OCI-LY7 (cell line): Measurements from ENCODE around the gene GRM1. TPM values are rescaled to one million over a fixed set of nuclear protein-coding genes. Genes with fewer than 3 reads are reported as not detected.

Experiments used
- BruUV-seq: library from RNA; stranded (reverse); fragments of 400-500 nt; replicated peaks from 2 replicates; lab custom pipeline; 2021; lab: Mats Ljungman, UMichigan
- CTCF ChIA-PET: fragments of 300-600 bp; sonication (Branson Sonifier 250); formaldehyde crosslinking; loops from one replicate; lab custom pipeline; 2022; ENCODE audit warnings: antibody characterized with exemption; ENCODE audit not compliant: unreplicated experiment; lab: Charles Lee
- POLR2A ChIA-PET: fragments of 300-600 bp; sonication (Branson Sonifier 250); formaldehyde crosslinking; loops from one replicate; lab custom pipeline; 2022; ENCODE audit warnings: antibody characterized with exemption; lab: Charles Lee
- DNase-seq: peaks from one replicate; pipeline ENCODE4 v3.0.0-alpha.2; 2015; ENCODE audit warnings: low spot score
- H2AFZ ChIP-seq: fragments of 200-600 bp; sonication (generic), shearing (Covaris generic); 2 replicates; pipeline ENCODE4 v1.6.1; 2014; ENCODE audit warnings: mild to moderate bottlenecking, antibody characterized with exemption, low read length, moderate library complexity
- H3K27ac ChIP-seq: fragments of 200-600 bp; sonication (generic); 2 replicates; pipeline ENCODE4 v1.5.1; 2014; ENCODE audit warnings: mixed run types, low read depth, mild to moderate bottlenecking, moderate library complexity, low read length, inconsistent platforms; ENCODE audit not compliant: poor library complexity, severe bottlenecking
- H3K36me3 ChIP-seq: fragments of 200-600 bp; sonication (generic); 2 replicates; pipeline ENCODE4 v1.6.1; 2014; ENCODE audit warnings: mild to moderate bottlenecking, antibody characterized with exemption, low read length, moderate library complexity, mixed read lengths; ENCODE audit not compliant: insufficient read depth
- H3K4me1 ChIP-seq: fragments of 200-600 bp; sonication (generic); 2 replicates; pipeline ENCODE4 v1.5.1; 2014; ENCODE audit warnings: mild to moderate bottlenecking, low read length; ENCODE audit not compliant: insufficient read depth, poor library complexity, severe bottlenecking
- H3K4me2 ChIP-seq: fragments of 200-600 bp; sonication (generic); 2 replicates; pipeline ENCODE4 v1.6.1; 2014; ENCODE audit warnings: mild to moderate bottlenecking, low read length
- H3K4me3 ChIP-seq: fragments of 200-600 bp; sonication (generic); 2 replicates; pipeline ENCODE4 v1.5.1; 2014; ENCODE audit warnings: mild to moderate bottlenecking, low read depth, low read length; ENCODE audit not compliant: poor library complexity, severe bottlenecking
- H3K79me2 ChIP-seq: fragments of 200-600 bp; sonication (generic); 2 replicates; pipeline ENCODE4 v1.6.1; 2016; ENCODE audit warnings: low read depth, mild to moderate bottlenecking, low read length, moderate library complexity, mixed read lengths; ENCODE audit not compliant: insufficient read depth
- H3K9me2 ChIP-seq: fragments of 200-600 bp; sonication (generic); 2 replicates; pipeline ENCODE4 v1.6.1; 2016; ENCODE audit warnings: mild to moderate bottlenecking, low read length, mixed read lengths; ENCODE audit not compliant: insufficient read depth
- H3K9me3 ChIP-seq: fragments of 200-600 bp; sonication (generic); 2 replicates; pipeline ENCODE4 v1.6.1; 2014; ENCODE audit warnings: mild to moderate bottlenecking, mixed run types, low read length, mixed read lengths
- H4K20me1 ChIP-seq: fragments of 200-600 bp; sonication (generic); 2 replicates; pipeline ENCODE4 v1.6.1; 2014; ENCODE audit warnings: mild to moderate bottlenecking, antibody characterized with exemption, low read length, moderate library complexity, mixed read lengths; ENCODE audit not compliant: insufficient read depth
- CTCF ChIP-seq: fragments of 200-600 bp; sonication (generic); conservative IDR thresholded peaks from 2 replicates; pipeline ENCODE4 v1.5.1; 2014; ENCODE audit warnings: mild to moderate bottlenecking, antibody characterized with exemption, low read length, moderate library complexity, mixed read lengths
- EZH2phosphoT487 ChIP-seq: fragments of 200-600 bp; sonication (generic); IDR thresholded peaks from 2 replicates; pipeline ENCODE4 v1.6.1; 2018; ENCODE audit warnings: low read depth, borderline replicate concordance, mild to moderate bottlenecking, mixed run types, antibody characterized with exemption, low read length, moderate library complexity, mixed read lengths
- intact Hi-C: fragments of 100-400 bp; cut with micrococcal nuclease; formaldehyde crosslinking; loops from one replicate; pipeline ENCODE4 v1.10.0; 2022; ENCODE audit not compliant: unreplicated experiment
- total RNA-seq, 2 experiments: library from RNA; depleted of rRNA in 1 of 2; stranded (reverse); fragments of >200 nt in 1 of 2; shearing (Covaris generic) in 1 of 2; gene quantifications; 2 replicates each; pipeline ENCODE4 v1.2.3, GENCODE V29; 2014 to 2022

GRM1 gene
- total RNA-seq, 2 experiments from 2014 or later = not detected

- H3K36me3 ChIP-seq = no peaks in the 10 kb centered on the region
- no peaks in the 10 kb centered on the region for H3K79me2 ChIP-seq
- ChIA-PET POLR2A (interaction anchor here (0.9 kb wide), 1 partner anchor 10 kb away, joined by 3 read pairs; no protein-coding TSS in a partner anchor), CTCF (no interaction called here)
- DNase-seq = no peak
- no peak overlapping the region for H3K4me3 ChIP-seq
- H3K9me2 ChIP-seq = no peaks in the 10 kb centered on the region
- no peak overlapping the region for H2AFZ ChIP-seq
- no peak overlapping the region for H3K4me2 ChIP-seq
- H3K9me3 ChIP-seq = no peaks in the 10 kb centered on the region
- no TSS peak for BruUV-seq
- no peaks in the 10 kb centered on the region for H3K4me1 ChIP-seq
- intact Hi-C loops = no loop called here
- H3K27ac ChIP-seq = no peak overlapping the region
- TF ChIP-seq EZH2phosphoT487 (no peak), CTCF (no peak)
- no peaks in the 10 kb centered on the region for H4K20me1 ChIP-seq
Measured at GRCh38 chr6:146402476-146402875, 373.6 kb downstream of the GRM1 start.

- H3K9me3 ChIP-seq = no peaks in the 10 kb centered on the region
- no peaks in the 10 kb centered on the region for H3K36me3 ChIP-seq
- no peaks in the 10 kb centered on the region for H3K4me1 ChIP-seq
- no peaks in the 10 kb centered on the region for H3K79me2 ChIP-seq
- no peak overlapping the region for H3K27ac ChIP-seq
- no peak for DNase-seq
- H3K4me2 ChIP-seq = no peak overlapping the region
- H3K9me2 ChIP-seq = no peaks in the 10 kb centered on the region
- H3K4me3 ChIP-seq = no peak overlapping the region
- CTCF ChIA-PET = no interaction called here
- no peak overlapping the region for H2AFZ ChIP-seq
- no peaks in the 10 kb centered on the region for H4K20me1 ChIP-seq
- BruUV-seq = no TSS peak
- TF ChIP-seq CTCF (no peak), EZH2phosphoT487 (no peak)
- intact Hi-C loops = loop anchor here (2.0 kb wide), 1 partner anchor 60 kb away; no protein-coding TSS in a partner anchor
- POLR2A ChIA-PET = no interaction called here
Measured at GRCh38 chr6:146408583-146408982, 379.7 kb downstream of the GRM1 start.

GRCh38 chr6:146410851-146411595, 382.2 kb downstream of the GRM1 start:
- no peaks in the 10 kb centered on the region for H3K9me3 ChIP-seq
- H3K9me2 ChIP-seq = no peaks in the 10 kb centered on the region
- H3K4me2 ChIP-seq = no peak overlapping the region
- CTCF ChIA-PET = no interaction called here
- no TSS peak for BruUV-seq
- H3K27ac ChIP-seq = no peak overlapping the region
- H3K36me3 ChIP-seq = no peaks in the 10 kb centered on the region
- DNase-seq = no peak
- intact Hi-C loops = no loop called here
- POLR2A ChIA-PET = no interaction called here
- no peaks in the 10 kb centered on the region for H4K20me1 ChIP-seq
- H3K4me1 ChIP-seq = no peaks in the 10 kb centered on the region
- no peak overlapping the region for H2AFZ ChIP-seq
- H3K4me3 ChIP-seq = no peak overlapping the region
- H3K79me2 ChIP-seq = no peaks in the 10 kb centered on the region
- no peak for TF ChIP-seq CTCF
- no peak for TF ChIP-seq EZH2phosphoT487
